H1 (cell line): Measurements from ENCODE around the gene SASS6.

Experiments used
- EZH2 ChIP-seq: fragments of 200-600 bp; sonication (generic); IDR thresholded peaks from 2 replicates; pipeline ENCODE4 v1.7.1; 2012; ENCODE audit warnings: low read depth, mild to moderate bottlenecking, moderate library complexity, low read length, inconsistent platforms; ENCODE audit not compliant: severe bottlenecking
- RFX5 ChIP-seq: IDR thresholded peaks from 2 replicates; pipeline ENCODE4 v1.6.1; 2011; ENCODE audit warnings: low read depth, low read length, improper control_type of control experiment, borderline replicate concordance
- RNF2 ChIP-seq: fragments of 200-900, 300-1000 bp; sonication (generic); IDR thresholded peaks from 2 replicates; pipeline ENCODE4 v1.7.1; 2016; ENCODE audit warnings: borderline replicate concordance, low read depth, mild to moderate bottlenecking, antibody characterized with exemption, low read length; ENCODE audit not compliant: poor library complexity, severe bottlenecking; ENCODE audit errors: missing control alignments

- TF ChIP-seq RFX5 = no peak
- TF ChIP-seq RNF2 = no peak
- no peak for TF ChIP-seq EZH2
These were observed 45.4 kb upstream of the SASS6 start, which contains the start of gene LRRC39 for GRCh38 chr1:100178091-100178490.
